Endothelial cell of umbilical vein (primary cell): Measurements from ENCODE around the gene ZCCHC14. TPM values are rescaled to one million over a fixed set of nuclear protein-coding genes. Genes with fewer than 3 reads are reported as not detected.
"Not testable (repeated sequence)": the region's sequence is repeated elsewhere in the genome, so short reads cannot be mapped to it uniquely, and the experiment has no call there.

Source experiments
- BruUV-seq: library from RNA; stranded (reverse); fragments of 400-500 nt; replicated peaks from 2 replicates; lab custom pipeline; 2021; lab: Mats Ljungman, UMichigan
- CTCF ChIA-PET: fragments of 300-600, 350-600 bp; sonication (Branson Sonifier 250); formaldehyde crosslinking; loops from one replicate; lab custom pipeline; 2021; ENCODE audit warnings: antibody characterized with exemption, inconsistent platforms; lab: Charles Lee
- POLR2A ChIA-PET: fragments of 300-600, 350-600 bp; sonication (Branson Sonifier 250); formaldehyde crosslinking; loops from one replicate; lab custom pipeline; 2021; ENCODE audit warnings: antibody characterized with exemption, inconsistent platforms; lab: Charles Lee
- DNase-seq: peaks from one replicate; pipeline ENCODE4 v3.0.0-alpha.2; 2011; ENCODE audit warnings: low read depth, low spot score
- FAIRE-seq: peaks from 2 replicates; lab custom pipeline; 2011; peaks lifted over from hg19 to GRCh38; lab: Jason Lieb, UNC
- H2AFZ ChIP-seq: 2 replicates; pipeline ENCODE4 v1.6.0; 2012; ENCODE audit warnings: low read depth, low read length, control low read depth, inconsistent platforms
- H3K27ac ChIP-seq: 2 replicates; pipeline ENCODE4 v1.5.1; 2011; ENCODE audit warnings: low read depth, mild to moderate bottlenecking, control low read depth, low read length, moderate library complexity; ENCODE audit not compliant: insufficient read depth
- H3K27me3 ChIP-seq, 2 experiments: 2 replicates each; pipeline versions ENCODE4 v1.6.0 to v1.6.1; 2011; ENCODE audit warnings: low read length in 2 of 2, mixed read lengths in 1 of 2; ENCODE audit not compliant: control insufficient read depth in 2 of 2, insufficient read depth in 2 of 2
- H3K36me3 ChIP-seq, 2 experiments: 2 replicates in 1 of 2; 3 replicates in 1 of 2; pipeline ENCODE4 v1.5.1; 2011; ENCODE audit warnings: low read length in 2 of 2, mild to moderate bottlenecking in 1 of 2, moderate library complexity in 1 of 2; ENCODE audit not compliant: control insufficient read depth in 2 of 2, insufficient read depth in 2 of 2; ENCODE audit errors: extremely low read depth in 1 of 2
- H3K4me1 ChIP-seq: 3 replicates; pipeline ENCODE4 v1.5.1; 2011; ENCODE audit warnings: mild to moderate bottlenecking, low read length; ENCODE audit not compliant: control insufficient read depth, insufficient read depth; ENCODE audit errors: extremely low read depth
- H3K4me2 ChIP-seq: 2 replicates; pipeline ENCODE4 v1.6.1; 2011; ENCODE audit warnings: low read length, control low read depth, mixed read lengths; ENCODE audit not compliant: insufficient read depth
- H3K4me3 ChIP-seq, 3 experiments: fragments of 200-600 bp in 1 of 3; sonication (generic), shearing (Covaris generic) in 1 of 3; replicated peaks in 1 of 3; 2 replicates each; pipeline ENCODE4 v1.5.1; 2011 to 2016; ENCODE audit warnings: control low read depth in 3 of 3, low read length in 3 of 3, mild to moderate bottlenecking in 2 of 3, inconsistent platforms in 1 of 3, low read depth in 1 of 3, moderate library complexity in 1 of 3; ENCODE audit not compliant: insufficient read depth in 1 of 3
- H3K79me2 ChIP-seq: 2 replicates; pipeline ENCODE4 v1.6.0; 2012; ENCODE audit warnings: low read length, inconsistent platforms; ENCODE audit not compliant: control insufficient read depth, insufficient read depth
- H3K9ac ChIP-seq: replicated peaks from 2 replicates; pipeline ENCODE3; 2011; ENCODE audit warnings: low read length, control low read depth; ENCODE audit not compliant: insufficient read depth; ENCODE audit errors: extremely low read depth
- H3K9me1 ChIP-seq: replicated peaks from 3 replicates; pipeline ENCODE4 v1.6.0; 2011; ENCODE audit warnings: mild to moderate bottlenecking, low read length; ENCODE audit not compliant: control insufficient read depth, insufficient read depth; ENCODE audit errors: extremely low read depth
- H3K9me3 ChIP-seq: replicated peaks from 2 replicates; pipeline ENCODE4 v1.5.1; 2012; ENCODE audit warnings: low read length, inconsistent platforms; ENCODE audit not compliant: control insufficient read depth, insufficient read depth
- H4K20me1 ChIP-seq: replicated peaks from 2 replicates; pipeline ENCODE3; 2011; ENCODE audit warnings: mild to moderate bottlenecking, low read length; ENCODE audit not compliant: control insufficient read depth, insufficient read depth; ENCODE audit errors: extremely low read depth
- CTCF ChIP-seq, 2 donors: IDR thresholded peaks; 1 replicate in 1 of 2; 2 replicates in 1 of 2; pipeline ENCODE4 v1.5.1; 2011; ENCODE audit warnings: low read length in 2 of 2, mild to moderate bottlenecking in 2 of 2, moderate library complexity in 2 of 2, control low read depth in 1 of 2, inconsistent platforms in 1 of 2, low read depth in 1 of 2; ENCODE audit not compliant: insufficient read depth in 1 of 2; ENCODE audit errors: extremely low read depth in 1 of 2
- EZH2 ChIP-seq: IDR thresholded peaks from 2 replicates; pipeline ENCODE4 v1.6.1; 2012; ENCODE audit warnings: borderline replicate concordance, low read depth, mild to moderate bottlenecking, moderate library complexity, low read length, inconsistent platforms; ENCODE audit not compliant: severe bottlenecking
- JUN ChIP-seq: IDR thresholded peaks from 2 replicates; pipeline ENCODE4 v1.6.1; 2011; ENCODE audit warnings: borderline replicate concordance, low read depth; ENCODE audit not compliant: insufficient read length, insufficient read depth
- MYC ChIP-seq: IDR thresholded peaks from one replicate; pipeline ENCODE4 v1.6.1; 2011; ENCODE audit warnings: mild to moderate bottlenecking, low read depth, low read length
- POLR2A ChIP-seq: IDR thresholded peaks from 2 replicates; pipeline ENCODE4 v1.6.1; 2012; ENCODE audit warnings: low read depth, mild to moderate bottlenecking, control low read depth, low read length
- dilution Hi-C: fragments of 300-500 bp; cut with MboI; formaldehyde crosslinking; loops from one replicate; pipeline ENCODE4 v1.15.0; 2019; ENCODE audit warnings: low sequenced_read_pairs; ENCODE audit not compliant: extremely low pct_ligation_motif_present
- intact Hi-C: fragments of 100-400 bp; cut with micrococcal nuclease; formaldehyde crosslinking; loops from one replicate; pipeline ENCODE4 v1.10.0; 2022
- polyA plus RNA-seq, 4 experiments: library from polyadenylated mRNA; depleted of rRNA in 3 of 4; stranded (reverse) in 3 of 4; unstranded in 1 of 4; fragments of >200 nt; gene quantifications; 2 replicates each; pipeline versions ENCODE4 v1.2.1 to v1.2.3, GENCODE V29; 2011 to 2012; ENCODE audit warnings: missing spikeins in 1 of 4
- total RNA-seq: library from RNA; stranded (reverse); gene quantifications from 2 replicates; pipeline ENCODE4 v1.2.3, GENCODE V29; 2021

ZCCHC14 gene
- total and polyA plus RNA-seq, 2 donors (not counting 3 experiments of a cell fraction or from before 2014, with no cell fraction given) = 9.5 to 30.9 TPM

DNA sequence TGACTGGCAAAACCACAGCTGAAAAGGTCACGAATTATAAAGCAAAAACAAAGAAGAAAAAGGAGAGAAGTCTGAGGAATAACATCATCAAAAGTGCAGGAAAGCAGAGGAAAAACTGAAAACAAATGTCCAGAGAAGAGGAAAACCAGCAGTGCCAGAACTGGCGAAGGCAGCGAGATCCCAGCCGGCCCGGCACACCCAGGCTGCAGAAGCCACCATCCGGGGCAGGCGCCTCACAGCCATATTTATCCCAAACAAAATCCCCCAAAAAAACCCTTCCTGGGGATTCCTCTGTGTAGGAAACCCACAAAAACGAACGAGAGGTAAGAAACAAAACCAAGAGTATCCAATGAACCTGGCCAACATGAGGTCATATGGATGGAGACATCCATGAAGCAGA, 10.6 kb downstream of the ZCCHC14 start:
- intact Hi-C loops (no loop called here), dilution Hi-C loops (no loop called here)
- no peaks in the 10 kb centered on the region for H3K9me3 ChIP-seq
- FAIRE-seq (no peak), DNase-seq (no peak)
- H3K27me3 ChIP-seq = no peaks in the 10 kb centered on the region
- ChIA-PET CTCF (no interaction called here), POLR2A (no interaction called here)
- TF ChIP-seq MYC (no peak), EZH2 (no peak), CTCF (IDR thresholded peaks at IDR 0.05; ENCODE audit: extremely low read depth in 1 of 2, insufficient read depth in 1 of 2, low read depth in 1 of 2, low read length in 2 of 2) (no peak), JUN (no peak), POLR2A (no peak)
- H3K4me1 ChIP-seq = peaks cover 24% of the 10 kb centered on the region
- H3K9ac ChIP-seq = no peak overlapping the region
- no peak overlapping the region for H2AFZ ChIP-seq
- H3K79me2 ChIP-seq = peaks cover 63% of the 10 kb centered on the region
- H3K4me2 ChIP-seq = no peak overlapping the region
- H3K9me1 ChIP-seq = no peaks in the 10 kb centered on the region
- H4K20me1 ChIP-seq = no peaks in the 10 kb centered on the region
- no peaks in the 10 kb centered on the region for H3K36me3 ChIP-seq
- no TSS peak for BruUV-seq
- no peak overlapping the region for H3K27ac ChIP-seq
- H3K4me3 ChIP-seq = no peak overlapping the region

- Histone ChIP-seq H3K79me2 (peaks cover 58% of the 10 kb centered on the region), H3K4me1 (peaks cover 24% of the 10 kb centered on the region)
- H3K9me3 ChIP-seq, H3K4me2 ChIP-seq, BruUV-seq, H3K36me3 ChIP-seq, H2AFZ ChIP-seq, DNase-seq, H4K20me1 ChIP-seq, H3K27ac ChIP-seq, H3K27me3 ChIP-seq, H3K9ac ChIP-seq, POLR2A ChIA-PET, FAIRE-seq, H3K4me3 ChIP-seq, H3K9me1 ChIP-seq, intact Hi-C loops, CTCF ChIA-PET, dilution Hi-C loops: not testable (repeated sequence)
Measured at GRCh38 chr16:87481711-87482110, 11.1 kb downstream of the ZCCHC14 start.

DNA sequence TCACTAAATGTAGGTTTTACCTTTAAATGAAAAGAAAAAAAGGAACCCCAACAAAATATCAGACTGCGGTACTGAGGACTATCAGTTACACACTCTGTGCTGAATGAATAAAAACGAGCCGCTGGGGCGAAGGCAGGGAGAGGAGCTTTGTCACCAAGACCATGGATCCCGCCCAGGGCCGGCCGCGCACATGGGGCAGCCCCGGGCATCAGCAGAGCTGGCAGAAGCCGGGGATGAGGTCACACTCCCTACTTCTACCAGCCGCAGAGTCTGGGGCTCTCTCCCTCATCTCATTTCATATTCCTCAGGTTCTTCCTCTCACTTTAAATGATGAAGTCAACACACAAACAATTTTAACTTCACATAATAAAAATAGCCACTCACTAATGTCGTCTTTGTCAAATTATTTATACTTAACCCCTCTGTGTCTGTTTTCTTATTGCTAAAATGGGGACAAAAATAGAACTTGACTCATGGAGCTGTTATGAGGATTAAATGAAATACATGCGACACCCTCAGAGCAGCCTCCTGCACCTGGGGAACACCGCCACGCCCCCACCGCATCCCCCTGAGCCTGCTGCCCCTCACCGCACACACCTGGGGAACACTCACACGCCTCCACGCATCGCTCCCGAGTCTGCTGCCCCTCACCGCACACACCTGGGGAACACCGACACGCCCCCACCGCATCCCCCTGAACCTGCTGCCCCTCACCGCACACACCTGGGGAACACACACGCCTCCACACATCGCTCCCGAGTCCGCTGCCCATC, 15.4 kb downstream of the ZCCHC14 start:
- H3K79me2 ChIP-seq = peaks cover 60% of the 10 kb centered on the region
- CTCF ChIA-PET, H3K9ac ChIP-seq, H2AFZ ChIP-seq, DNase-seq, dilution Hi-C loops, H3K36me3 ChIP-seq, H3K4me1 ChIP-seq, POLR2A ChIA-PET, intact Hi-C loops, H4K20me1 ChIP-seq, H3K4me2 ChIP-seq, BruUV-seq, H3K9me1 ChIP-seq, H3K4me3 ChIP-seq, H3K27me3 ChIP-seq, H3K9me3 ChIP-seq, H3K27ac ChIP-seq: not testable (repeated sequence)
- FAIRE-seq = peak; percentile 8
